LNCAP (cell line): Measurements from ENCODE around the gene FAM110C.

Source experiments
- TF ChIP-seq, protein P1 (sequence below): fragments of 450-650 bp; IDR thresholded peaks from 2 replicates; pipeline ENCODE4 v1.5.1; 2017; ENCODE audit warnings: mild to moderate bottlenecking

Gene FAM110C

DNA sequence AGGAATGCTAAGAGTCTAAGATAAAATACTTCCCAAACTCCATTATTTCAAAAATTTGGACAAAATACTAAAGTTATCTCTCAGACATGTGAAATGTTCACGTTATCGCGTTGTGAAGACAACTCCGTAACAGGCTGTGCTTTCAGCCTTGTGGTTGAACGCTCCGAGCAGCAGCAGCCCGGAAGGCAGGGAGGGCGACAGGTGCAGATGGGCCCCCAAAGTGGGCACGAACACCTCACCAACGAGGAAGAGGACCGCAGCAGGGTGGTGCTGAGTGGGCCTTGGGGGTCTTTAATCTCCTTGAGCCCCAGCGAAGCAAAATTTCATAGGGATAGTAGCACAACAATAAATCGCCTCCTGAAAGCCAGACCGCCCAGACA lies 1.0 kb upstream of the FAM110C start:
- TF ChIP-seq, protein P1, sequence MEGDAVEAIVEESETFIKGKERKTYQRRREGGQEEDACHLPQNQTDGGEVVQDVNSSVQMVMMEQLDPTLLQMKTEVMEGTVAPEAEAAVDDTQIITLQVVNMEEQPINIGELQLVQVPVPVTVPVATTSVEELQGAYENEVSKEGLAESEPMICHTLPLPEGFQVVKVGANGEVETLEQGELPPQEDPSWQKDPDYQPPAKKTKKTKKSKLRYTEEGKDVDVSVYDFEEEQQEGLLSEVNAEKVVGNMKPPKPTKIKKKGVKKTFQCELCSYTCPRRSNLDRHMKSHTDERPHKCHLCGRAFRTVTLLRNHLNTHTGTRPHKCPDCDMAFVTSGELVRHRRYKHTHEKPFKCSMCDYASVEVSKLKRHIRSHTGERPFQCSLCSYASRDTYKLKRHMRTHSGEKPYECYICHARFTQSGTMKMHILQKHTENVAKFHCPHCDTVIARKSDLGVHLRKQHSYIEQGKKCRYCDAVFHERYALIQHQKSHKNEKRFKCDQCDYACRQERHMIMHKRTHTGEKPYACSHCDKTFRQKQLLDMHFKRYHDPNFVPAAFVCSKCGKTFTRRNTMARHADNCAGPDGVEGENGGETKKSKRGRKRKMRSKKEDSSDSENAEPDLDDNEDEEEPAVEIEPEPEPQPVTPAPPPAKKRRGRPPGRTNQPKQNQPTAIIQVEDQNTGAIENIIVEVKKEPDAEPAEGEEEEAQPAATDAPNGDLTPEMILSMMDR = no peak

DNA sequence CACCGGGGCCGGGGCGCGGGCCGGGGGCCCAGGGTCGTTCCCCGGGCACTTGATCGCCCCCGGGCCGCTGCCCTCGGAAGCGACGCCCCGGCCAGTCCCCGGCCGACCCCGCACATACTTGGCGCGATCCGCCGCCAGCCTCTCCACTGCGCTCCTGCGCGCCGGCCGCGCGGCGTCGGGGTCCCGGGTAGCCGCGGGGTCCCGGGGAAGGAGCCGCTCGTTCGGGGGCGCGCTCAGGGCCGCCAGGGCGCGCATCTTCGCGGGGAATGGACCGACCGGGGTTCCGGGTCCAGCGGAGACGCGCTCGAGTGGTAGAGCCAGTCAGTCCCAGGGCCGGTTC lies 204 bp downstream of the FAM110C start:
- TF ChIP-seq, protein P1 = no peak

DNA sequence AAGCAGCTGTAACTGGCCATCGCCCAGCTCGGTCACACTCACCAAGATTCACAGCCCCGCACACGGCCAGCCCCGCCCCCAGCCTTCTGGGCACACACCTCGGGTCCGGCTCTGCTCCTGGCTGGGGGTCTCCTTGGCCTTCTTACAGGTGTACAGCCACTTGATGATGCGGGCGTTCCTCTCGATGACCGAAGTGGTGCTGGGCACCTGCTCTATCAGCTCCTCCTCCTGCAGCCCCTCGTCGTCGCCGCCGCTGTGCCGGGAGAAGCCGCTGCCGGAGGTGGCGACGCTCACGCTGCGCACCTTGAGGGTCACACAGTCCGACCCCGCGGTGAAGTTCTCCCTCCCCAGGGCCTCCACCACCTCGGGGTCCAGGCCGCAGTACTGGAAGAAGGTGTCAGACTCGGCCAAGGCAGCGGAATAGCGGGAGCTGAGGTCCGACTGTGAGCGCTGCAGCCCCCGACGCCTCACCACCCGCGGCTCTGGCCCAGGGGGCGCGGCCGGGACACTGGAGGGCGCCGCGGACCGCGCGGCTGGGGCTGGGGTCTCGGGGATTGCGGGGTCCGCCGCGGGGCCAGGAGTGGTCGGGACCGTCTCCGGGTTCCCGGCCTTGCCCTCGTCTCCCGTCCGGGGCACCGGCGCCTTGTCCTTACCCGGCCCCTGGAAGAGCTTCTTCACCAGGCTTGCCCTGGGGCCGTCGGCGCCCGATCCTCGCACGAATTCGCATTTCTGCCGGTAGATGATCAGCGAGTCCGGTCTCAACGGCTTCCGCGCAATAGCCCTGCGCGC lies 769 bp downstream of the FAM110C start:
- TF ChIP-seq, protein P1 = no peak

DNA sequence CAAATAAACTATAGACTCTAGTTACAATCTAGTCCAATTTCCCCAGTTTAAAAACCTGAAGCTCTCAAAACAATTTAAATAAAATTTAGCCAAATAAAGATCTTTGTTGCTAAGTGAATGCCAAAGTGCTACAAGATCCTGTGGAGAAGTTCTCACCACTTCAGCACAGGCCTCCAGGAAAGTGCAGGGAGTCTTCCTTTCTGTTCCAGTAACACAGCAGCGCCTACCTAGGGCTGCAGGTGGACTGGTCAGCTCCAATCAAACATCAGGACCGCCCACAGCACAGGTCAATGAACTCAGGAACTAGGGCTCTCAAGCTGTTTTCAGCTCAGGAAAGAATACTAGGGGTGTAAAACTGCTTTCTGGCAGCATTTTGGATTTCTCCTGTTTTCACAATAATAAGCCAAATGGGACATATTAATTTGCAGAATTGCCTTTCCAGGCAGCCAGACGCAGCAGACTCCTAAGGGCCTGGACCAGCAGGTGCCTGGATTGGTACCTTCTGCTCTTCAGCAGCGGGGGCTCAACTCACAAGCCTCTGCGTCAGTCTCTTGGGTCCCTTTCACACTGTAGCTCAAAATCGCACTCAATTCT lies 1.5 kb downstream of the FAM110C start:
- TF ChIP-seq, protein P1 = no peak

DNA sequence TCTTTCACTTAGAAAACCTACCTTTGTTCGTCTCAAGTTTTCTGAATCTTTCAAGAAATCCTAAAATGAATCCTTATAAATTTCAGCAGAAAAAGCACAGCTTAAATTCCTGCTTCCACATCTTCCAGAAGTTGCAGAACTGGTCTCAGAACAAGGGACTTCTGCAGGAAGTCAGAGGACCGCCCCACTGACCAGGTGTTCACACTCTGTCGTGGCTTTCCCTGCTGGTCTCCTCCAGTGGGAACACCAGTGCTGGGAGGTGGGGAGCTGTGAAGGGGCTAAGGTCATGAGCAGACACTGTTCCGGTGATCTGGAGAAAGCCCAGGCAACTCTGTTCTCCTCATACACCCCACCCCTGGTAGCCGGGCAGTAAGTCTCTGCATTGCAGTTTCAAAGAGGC lies 3.5 kb downstream of the FAM110C start:
- TF ChIP-seq, protein P1 = no peak

DNA sequence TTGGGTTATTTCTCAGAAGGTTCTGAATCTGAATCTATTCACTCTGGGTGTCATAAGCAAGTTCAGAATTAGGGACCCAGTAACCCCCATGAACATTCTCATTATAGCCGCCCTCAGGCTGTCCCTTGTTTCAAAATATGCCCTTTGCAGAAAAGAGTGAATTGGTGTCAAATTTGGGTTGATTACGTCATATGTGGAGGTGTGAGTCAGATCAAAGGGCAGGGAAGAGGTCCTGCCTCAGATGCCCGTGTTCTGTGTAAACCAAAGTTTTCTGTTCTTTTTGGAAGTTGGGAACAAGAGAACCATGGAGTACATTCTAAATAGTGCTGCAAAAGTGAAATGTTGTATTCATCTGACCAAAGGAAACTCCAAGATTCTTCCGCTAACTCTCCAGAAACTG lies 5.8 kb downstream of the FAM110C start:
- TF ChIP-seq, protein P1 = no peak

DNA sequence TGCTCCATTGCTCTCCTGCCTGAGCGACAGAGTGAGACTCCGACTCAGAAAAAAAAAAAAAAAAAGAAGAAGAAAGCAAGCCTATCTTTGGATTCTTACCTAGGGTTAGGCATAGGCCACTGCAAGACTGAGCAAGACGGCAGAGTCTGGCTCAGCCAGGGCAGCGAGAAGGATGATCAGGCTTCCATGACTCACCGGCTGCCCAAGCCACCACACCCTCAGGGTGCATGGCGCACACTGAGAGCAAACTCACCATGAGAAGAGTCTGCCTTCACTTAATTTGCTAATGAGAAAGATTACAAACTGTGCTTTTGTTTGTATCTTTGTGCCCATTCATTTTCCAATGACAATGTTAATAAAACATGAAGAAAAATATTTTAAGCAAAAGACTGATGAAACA lies 8.2 kb downstream of the FAM110C start:
- TF ChIP-seq, protein P1 = no peak
